ENCODE data around the gene LSM3.

The LSM3 gene

DNA sequence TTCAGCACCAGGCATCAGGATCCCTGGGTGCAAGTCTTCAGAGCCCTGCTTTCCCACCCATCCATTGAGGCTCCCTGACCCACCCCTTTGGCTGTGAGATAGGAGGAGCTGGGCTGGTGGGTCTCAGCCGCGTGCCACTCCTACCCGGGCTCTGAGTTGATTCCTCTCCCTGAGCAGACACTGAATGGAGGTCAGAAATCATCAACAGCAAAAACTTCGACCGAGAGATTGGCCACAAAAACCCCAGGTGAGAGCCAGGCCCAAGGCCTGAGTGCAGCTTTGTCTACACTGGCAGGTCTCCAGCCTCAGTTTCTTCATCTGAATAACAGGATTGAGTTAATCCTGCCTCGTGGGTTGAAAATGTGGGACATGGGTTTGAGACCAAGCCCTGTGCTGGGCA lies 45.9 kb upstream of the LSM3 start:
- peaks cover 20% of the 10 kb centered on the region for H3K79me2 ChIP-seq (ENCODE audit: low read length)
- no peaks in the 10 kb centered on the region for H3K4me1 ChIP-seq (ENCODE audit: low read length)
- H3K9me3 ChIP-seq (replicated peaks; ENCODE audit: insufficient read depth, low read length): no peaks in the 10 kb centered on the region
- H3K27me3 ChIP-seq (replicated peaks; ENCODE audit: insufficient read depth, low read length): no peaks in the 10 kb centered on the region
- H3F3A ChIP-seq (ENCODE audit: insufficient read depth, low read length): no peaks in the 10 kb centered on the region
- H3K9ac ChIP-seq (ENCODE audit: low read length): no peak overlapping the region
- no peak overlapping the region for H3K27ac ChIP-seq (ENCODE audit: low read length)
- TF ChIP-seq EZH2phosphoT487 (IDR thresholded peaks at IDR 0.05; ENCODE audit: low read length) (no peak), EZH2 (optimal IDR thresholded peaks at IDR 0.05; ENCODE audit: low read depth, low read length) (no peak)
- TF ChIP-seq, protein P1, sequence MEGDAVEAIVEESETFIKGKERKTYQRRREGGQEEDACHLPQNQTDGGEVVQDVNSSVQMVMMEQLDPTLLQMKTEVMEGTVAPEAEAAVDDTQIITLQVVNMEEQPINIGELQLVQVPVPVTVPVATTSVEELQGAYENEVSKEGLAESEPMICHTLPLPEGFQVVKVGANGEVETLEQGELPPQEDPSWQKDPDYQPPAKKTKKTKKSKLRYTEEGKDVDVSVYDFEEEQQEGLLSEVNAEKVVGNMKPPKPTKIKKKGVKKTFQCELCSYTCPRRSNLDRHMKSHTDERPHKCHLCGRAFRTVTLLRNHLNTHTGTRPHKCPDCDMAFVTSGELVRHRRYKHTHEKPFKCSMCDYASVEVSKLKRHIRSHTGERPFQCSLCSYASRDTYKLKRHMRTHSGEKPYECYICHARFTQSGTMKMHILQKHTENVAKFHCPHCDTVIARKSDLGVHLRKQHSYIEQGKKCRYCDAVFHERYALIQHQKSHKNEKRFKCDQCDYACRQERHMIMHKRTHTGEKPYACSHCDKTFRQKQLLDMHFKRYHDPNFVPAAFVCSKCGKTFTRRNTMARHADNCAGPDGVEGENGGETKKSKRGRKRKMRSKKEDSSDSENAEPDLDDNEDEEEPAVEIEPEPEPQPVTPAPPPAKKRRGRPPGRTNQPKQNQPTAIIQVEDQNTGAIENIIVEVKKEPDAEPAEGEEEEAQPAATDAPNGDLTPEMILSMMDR (IDR thresholded peaks at IDR 0.05; ENCODE audit: low read length): no peak
- no peak overlapping the region for H2AFZ ChIP-seq (ENCODE audit: low read length)
- H4K20me1 ChIP-seq (ENCODE audit: insufficient read depth, low read length): no peaks in the 10 kb centered on the region
- no peak overlapping the region for H3K4me3 ChIP-seq (ENCODE audit: low read length)
- DNase-seq: no peak
- H3K36me3 ChIP-seq (replicated peaks; ENCODE audit: insufficient read depth, low read length): peaks cover 31% of the 10 kb centered on the region
- H3K4me2 ChIP-seq (ENCODE audit: low read depth, low read length): no peak overlapping the region
- H3K9me2 ChIP-seq (replicated peaks; ENCODE audit: insufficient read depth, low read length): no peaks in the 10 kb centered on the region

- Histone ChIP-seq H3K36me3 (replicated peaks; ENCODE audit: insufficient read depth, low read length) (peaks cover 25% of the 10 kb centered on the region), H3K9ac (ENCODE audit: low read length) (no peak overlapping the region), H3F3A (ENCODE audit: insufficient read depth, low read length) (no peaks in the 10 kb centered on the region), H4K20me1 (ENCODE audit: insufficient read depth, low read length) (no peaks in the 10 kb centered on the region), H3K4me3 (ENCODE audit: low read length) (no peak overlapping the region), H3K4me1 (ENCODE audit: low read length) (no peaks in the 10 kb centered on the region), H3K79me2 (ENCODE audit: low read length) (peaks cover 14% of the 10 kb centered on the region), H3K27me3 (replicated peaks; ENCODE audit: insufficient read depth, low read length) (no peaks in the 10 kb centered on the region), H2AFZ (ENCODE audit: low read length) (no peak overlapping the region), H3K4me2 (ENCODE audit: low read depth, low read length) (no peak overlapping the region), H3K27ac (ENCODE audit: low read length) (no peak overlapping the region), H3K9me3 (replicated peaks; ENCODE audit: insufficient read depth, low read length) (no peaks in the 10 kb centered on the region), H3K9me2 (replicated peaks; ENCODE audit: insufficient read depth, low read length) (no peaks in the 10 kb centered on the region)
- TF ChIP-seq EZH2phosphoT487 (IDR thresholded peaks at IDR 0.05; ENCODE audit: low read length): no peak
- TF ChIP-seq, protein P1 (IDR thresholded peaks at IDR 0.05; ENCODE audit: low read length): no peak
- no peak for DNase-seq
Measured at GRCh38 chr3:14133188-14133800, 45.3 kb upstream of the LSM3 start.

DNA sequence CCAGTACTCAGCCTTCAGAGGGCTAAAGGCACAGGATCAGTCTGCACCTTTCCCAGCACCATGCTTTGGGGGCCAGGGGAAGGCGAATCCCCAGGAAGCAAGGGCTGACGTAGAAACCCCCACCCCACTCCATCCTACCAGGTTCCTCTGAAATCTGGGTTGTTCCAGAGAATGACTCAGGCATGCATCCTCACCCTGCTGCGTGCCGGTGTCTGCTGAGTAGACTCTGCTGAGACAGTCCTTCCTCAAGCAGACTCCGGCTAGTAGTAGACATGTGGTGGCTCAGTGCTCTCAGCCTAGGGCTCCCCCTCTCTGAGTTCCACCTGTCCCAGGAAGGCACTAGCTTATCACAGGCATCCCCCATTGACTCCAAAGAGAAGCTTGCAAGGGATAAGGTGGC lies 44.7 kb upstream of the LSM3 start:
- Histone ChIP-seq H3K4me1 (ENCODE audit: low read length) (no peaks in the 10 kb centered on the region), H3K9ac (ENCODE audit: low read length) (no peak overlapping the region), H3K4me2 (ENCODE audit: low read depth, low read length) (no peak overlapping the region), H3K4me3 (ENCODE audit: low read length) (no peak overlapping the region), H3K36me3 (replicated peaks; ENCODE audit: insufficient read depth, low read length) (peaks cover 19% of the 10 kb centered on the region), H3F3A (ENCODE audit: insufficient read depth, low read length) (no peaks in the 10 kb centered on the region), H3K79me2 (ENCODE audit: low read length) (peaks cover 9% of the 10 kb centered on the region), H3K9me2 (replicated peaks; ENCODE audit: insufficient read depth, low read length) (no peaks in the 10 kb centered on the region), H2AFZ (ENCODE audit: low read length) (no peak overlapping the region), H3K27me3 (replicated peaks; ENCODE audit: insufficient read depth, low read length) (no peaks in the 10 kb centered on the region), H3K27ac (ENCODE audit: low read length) (no peak overlapping the region), H3K9me3 (replicated peaks; ENCODE audit: insufficient read depth, low read length) (no peaks in the 10 kb centered on the region), H4K20me1 (ENCODE audit: insufficient read depth, low read length) (no peaks in the 10 kb centered on the region)
- DNase-seq: no peak
- TF ChIP-seq, protein P1 (IDR thresholded peaks at IDR 0.05; ENCODE audit: low read length): no peak
- no peak for TF ChIP-seq EZH2 (optimal IDR thresholded peaks at IDR 0.05; ENCODE audit: low read depth, low read length)
- TF ChIP-seq EZH2phosphoT487 (IDR thresholded peaks at IDR 0.05; ENCODE audit: low read length): no peak
